Measurements from ENCODE around the gene KRTAP3-2.

KRTAP3-2 gene

GRCh38 chr17:41024697-41025096, 25.0 kb upstream of the KRTAP3-2 start:
- Histone ChIP-seq H3K4me3 (IDR thresholded peaks at IDR 0.05; ENCODE audit: insufficient read depth, low read depth, low read length) (no peak overlapping the region), H3K4me1 (ENCODE audit: low read depth, poor library complexity, severe bottlenecking) (no peaks in the 10 kb centered on the region), H3K4me2 (no peak overlapping the region), H3K27me3 (ENCODE audit: insufficient read depth, low read depth) (no peaks in the 10 kb centered on the region), H3K79me2 (ENCODE audit: insufficient read depth, low read depth) (no peaks in the 10 kb centered on the region), H4K20me1 (ENCODE audit: insufficient read depth) (no peaks in the 10 kb centered on the region), H3K36me3 (ENCODE audit: insufficient read depth) (no peaks in the 10 kb centered on the region), H2AFZ (ENCODE audit: low read depth) (no peak overlapping the region), H3K27ac (no peak overlapping the region), H3K9ac (no peak overlapping the region)
- no peak for TF ChIP-seq CTCF (conservative IDR thresholded peaks at IDR 0.05; ENCODE audit: low read depth, low read length)

- no peak overlapping the region for H3K4me3 ChIP-seq (IDR thresholded peaks at IDR 0.05; ENCODE audit: insufficient read depth, low read depth, low read length)
- no peaks in the 10 kb centered on the region for H3K4me1 ChIP-seq (ENCODE audit: low read depth, poor library complexity, severe bottlenecking)
- no peak overlapping the region for H3K4me2 ChIP-seq
- H3K27ac ChIP-seq, result no peak overlapping the region
- TF ChIP-seq CTCF (conservative IDR thresholded peaks at IDR 0.05; ENCODE audit: low read depth, low read length), result no peak
- no peak overlapping the region for H2AFZ ChIP-seq (ENCODE audit: low read depth)
- no peaks in the 10 kb centered on the region for H3K79me2 ChIP-seq (ENCODE audit: insufficient read depth, low read depth)
- no peaks in the 10 kb centered on the region for H4K20me1 ChIP-seq (ENCODE audit: insufficient read depth)
- H3K36me3 ChIP-seq (ENCODE audit: insufficient read depth), result no peaks in the 10 kb centered on the region
- no peak overlapping the region for H3K9ac ChIP-seq
- H3K27me3 ChIP-seq (ENCODE audit: insufficient read depth, low read depth), result no peaks in the 10 kb centered on the region
Observed at GRCh38 chr17:41020336-41020735, 20.6 kb upstream of the KRTAP3-2 start.

- Histone ChIP-seq H3K4me3 (IDR thresholded peaks at IDR 0.05; ENCODE audit: insufficient read depth, low read depth, low read length) (no peak overlapping the region), H2AFZ (ENCODE audit: low read depth) (no peak overlapping the region), H3K79me2 (ENCODE audit: insufficient read depth, low read depth) (no peaks in the 10 kb centered on the region), H3K9ac (no peak overlapping the region), H4K20me1 (ENCODE audit: insufficient read depth) (no peaks in the 10 kb centered on the region), H3K27ac (no peak overlapping the region), H3K27me3 (ENCODE audit: insufficient read depth, low read depth) (no peaks in the 10 kb centered on the region), H3K4me2 (no peak overlapping the region), H3K4me1 (ENCODE audit: low read depth, poor library complexity, severe bottlenecking) (no peaks in the 10 kb centered on the region), H3K36me3 (ENCODE audit: insufficient read depth) (no peaks in the 10 kb centered on the region)
- no peak for TF ChIP-seq CTCF (conservative IDR thresholded peaks at IDR 0.05; ENCODE audit: low read depth, low read length)
Observed at GRCh38 chr17:41019415-41019814, 19.7 kb upstream of the KRTAP3-2 start.

GRCh38 chr17:41018541-41018940, 18.8 kb upstream of the KRTAP3-2 start:
- Histone ChIP-seq H3K27me3 (ENCODE audit: insufficient read depth, low read depth) (no peaks in the 10 kb centered on the region), H3K9ac (no peak overlapping the region), H4K20me1 (ENCODE audit: insufficient read depth) (no peaks in the 10 kb centered on the region), H3K4me2 (no peak overlapping the region), H2AFZ (ENCODE audit: low read depth) (no peak overlapping the region), H3K4me3 (IDR thresholded peaks at IDR 0.05; ENCODE audit: insufficient read depth, low read depth, low read length) (no peak overlapping the region), H3K79me2 (ENCODE audit: insufficient read depth, low read depth) (no peaks in the 10 kb centered on the region), H3K4me1 (ENCODE audit: low read depth, poor library complexity, severe bottlenecking) (no peaks in the 10 kb centered on the region), H3K27ac (no peak overlapping the region), H3K36me3 (ENCODE audit: insufficient read depth) (no peaks in the 10 kb centered on the region)
- TF ChIP-seq CTCF (conservative IDR thresholded peaks at IDR 0.05; ENCODE audit: low read depth, low read length), result no peak

All from KMS-11 (cell line).